ENCODE data around the gene PTPRN2.

The PTPRN2 gene

DNA sequence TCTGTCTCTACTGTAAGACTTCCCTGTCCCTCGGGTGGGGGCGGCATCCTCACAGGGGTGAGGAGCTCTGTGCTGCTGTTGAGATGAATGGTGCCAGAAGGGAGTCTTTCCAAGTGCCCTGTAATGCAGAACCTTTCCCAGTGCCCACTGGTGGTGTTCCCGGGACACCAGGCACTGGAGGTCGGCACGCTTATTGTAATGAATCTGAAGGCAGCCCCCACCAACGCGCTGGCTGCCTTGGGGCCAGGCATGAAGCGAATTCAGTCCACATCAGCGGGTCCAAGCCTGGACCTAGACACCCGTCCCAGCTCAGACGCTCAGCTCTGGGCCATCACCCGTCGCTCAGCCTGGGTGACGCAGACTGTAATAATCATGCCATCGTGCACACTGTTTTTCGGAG is 658.0 kb downstream of the PTPRN2 start:
- Histone ChIP-seq H3K27ac (ENCODE audit: low read depth, low read length) (no peak overlapping the region), H3K9ac (ENCODE audit: low read length) (no peak overlapping the region), H3K36me3 (ENCODE audit: control insufficient read depth, insufficient read depth, low read length) (no peaks in the 10 kb centered on the region), H3K4me3 (ENCODE audit: low read length) (no peak overlapping the region), H3K4me1 (ENCODE audit: control insufficient read depth, insufficient read depth, low read length) (no peaks in the 10 kb centered on the region), H3K27me3 (ENCODE audit: control insufficient read depth, insufficient read depth, low read length) (no peaks in the 10 kb centered on the region)

DNA sequence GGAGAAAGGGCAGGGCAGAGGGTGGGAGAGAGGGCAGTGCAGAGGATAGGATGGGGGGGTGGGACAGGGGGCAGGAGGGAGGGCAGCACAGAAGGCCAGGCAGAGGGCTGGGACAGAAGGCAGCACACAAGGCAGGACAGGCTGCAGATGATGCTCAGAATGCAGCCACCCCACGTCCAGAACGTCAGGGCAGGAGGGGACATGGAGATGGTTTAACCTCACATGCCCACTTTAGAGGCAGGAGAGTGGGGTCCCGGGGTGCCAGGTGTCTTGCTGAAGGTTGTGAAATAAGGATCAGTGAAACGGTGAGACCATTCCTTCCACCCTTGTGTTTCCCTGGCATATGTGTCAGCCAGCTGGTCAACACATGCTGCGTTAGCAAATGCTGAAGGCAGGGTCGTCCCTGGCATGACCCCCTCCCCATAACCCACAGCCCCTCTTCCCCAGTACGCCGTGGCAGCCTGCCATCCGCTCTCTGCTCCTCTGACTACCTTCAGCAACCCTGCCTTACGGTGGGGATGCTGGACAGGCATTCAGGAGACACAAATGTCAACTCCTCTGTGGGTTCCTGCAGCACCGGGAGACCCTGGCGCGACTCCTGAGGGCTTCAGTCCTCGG is 658.7 kb downstream of the PTPRN2 start:
- no peak overlapping the region for H3K27ac ChIP-seq (ENCODE audit: low read depth, low read length)
- no peak overlapping the region for H3K9ac ChIP-seq (ENCODE audit: low read length)
- no peaks in the 10 kb centered on the region for H3K4me1 ChIP-seq (ENCODE audit: control insufficient read depth, insufficient read depth, low read length)
- H3K36me3 ChIP-seq (ENCODE audit: control insufficient read depth, insufficient read depth, low read length) = no peaks in the 10 kb centered on the region
- H3K27me3 ChIP-seq (ENCODE audit: control insufficient read depth, insufficient read depth, low read length) = no peaks in the 10 kb centered on the region
- H3K4me3 ChIP-seq (ENCODE audit: low read length) = no peak overlapping the region

GRCh38 chr7:157928171-157928794 is 659.3 kb downstream of the PTPRN2 start:
- no peak overlapping the region for H3K27ac ChIP-seq (ENCODE audit: low read depth, low read length)
- no peaks in the 10 kb centered on the region for H3K4me1 ChIP-seq (ENCODE audit: control insufficient read depth, insufficient read depth, low read length)
- no peak overlapping the region for H3K9ac ChIP-seq (ENCODE audit: low read length)
- no peak overlapping the region for H3K4me3 ChIP-seq (ENCODE audit: low read length)
- H3K27me3 ChIP-seq (ENCODE audit: control insufficient read depth, insufficient read depth, low read length) = no peaks in the 10 kb centered on the region
- no peaks in the 10 kb centered on the region for H3K36me3 ChIP-seq (ENCODE audit: control insufficient read depth, insufficient read depth, low read length)

GRCh38 chr7:157927313-157927925 is 660.2 kb downstream of the PTPRN2 start:
- Histone ChIP-seq H3K9ac (ENCODE audit: low read length) (no peak overlapping the region), H3K27ac (ENCODE audit: low read depth, low read length) (no peak overlapping the region), H3K4me3 (ENCODE audit: low read length) (no peak overlapping the region), H3K36me3 (ENCODE audit: control insufficient read depth, insufficient read depth, low read length) (no peaks in the 10 kb centered on the region), H3K4me1 (ENCODE audit: control insufficient read depth, insufficient read depth, low read length) (no peaks in the 10 kb centered on the region), H3K27me3 (ENCODE audit: control insufficient read depth, insufficient read depth, low read length) (no peaks in the 10 kb centered on the region)

GRCh38 chr7:157926521-157927150 is 661.0 kb downstream of the PTPRN2 start:
- no peak overlapping the region for H3K9ac ChIP-seq (ENCODE audit: low read length)
- no peak overlapping the region for H3K4me3 ChIP-seq (ENCODE audit: low read length)
- H3K4me1 ChIP-seq (ENCODE audit: control insufficient read depth, insufficient read depth, low read length) = no peaks in the 10 kb centered on the region
- H3K27me3 ChIP-seq (ENCODE audit: control insufficient read depth, insufficient read depth, low read length) = no peaks in the 10 kb centered on the region
- no peaks in the 10 kb centered on the region for H3K36me3 ChIP-seq (ENCODE audit: control insufficient read depth, insufficient read depth, low read length)
- H3K27ac ChIP-seq (ENCODE audit: low read depth, low read length) = no peak overlapping the region

GRCh38 chr7:157926107-157926506 is 661.5 kb downstream of the PTPRN2 start:
- H3K9ac ChIP-seq (ENCODE audit: low read length) = no peak overlapping the region
- H3K4me3 ChIP-seq (ENCODE audit: low read length) = no peak overlapping the region
- no peaks in the 10 kb centered on the region for H3K36me3 ChIP-seq (ENCODE audit: control insufficient read depth, insufficient read depth, low read length)
- H3K4me1 ChIP-seq (ENCODE audit: control insufficient read depth, insufficient read depth, low read length) = no peaks in the 10 kb centered on the region
- no peak overlapping the region for H3K27ac ChIP-seq (ENCODE audit: low read depth, low read length)
- H3K27me3 ChIP-seq (ENCODE audit: control insufficient read depth, insufficient read depth, low read length) = no peaks in the 10 kb centered on the region

- no peaks in the 10 kb centered on the region for H3K4me1 ChIP-seq (ENCODE audit: control insufficient read depth, insufficient read depth, low read length)
- H3K27me3 ChIP-seq (ENCODE audit: control insufficient read depth, insufficient read depth, low read length) = no peaks in the 10 kb centered on the region
- no peak overlapping the region for H3K9ac ChIP-seq (ENCODE audit: low read length)
- H3K4me3 ChIP-seq (ENCODE audit: low read length) = no peak overlapping the region
- H3K36me3 ChIP-seq (ENCODE audit: control insufficient read depth, insufficient read depth, low read length) = no peaks in the 10 kb centered on the region
- H3K27ac ChIP-seq (ENCODE audit: low read depth, low read length) = no peak overlapping the region
These were observed 662.2 kb downstream of the PTPRN2 start for GRCh38 chr7:157925383-157925875.

DNA sequence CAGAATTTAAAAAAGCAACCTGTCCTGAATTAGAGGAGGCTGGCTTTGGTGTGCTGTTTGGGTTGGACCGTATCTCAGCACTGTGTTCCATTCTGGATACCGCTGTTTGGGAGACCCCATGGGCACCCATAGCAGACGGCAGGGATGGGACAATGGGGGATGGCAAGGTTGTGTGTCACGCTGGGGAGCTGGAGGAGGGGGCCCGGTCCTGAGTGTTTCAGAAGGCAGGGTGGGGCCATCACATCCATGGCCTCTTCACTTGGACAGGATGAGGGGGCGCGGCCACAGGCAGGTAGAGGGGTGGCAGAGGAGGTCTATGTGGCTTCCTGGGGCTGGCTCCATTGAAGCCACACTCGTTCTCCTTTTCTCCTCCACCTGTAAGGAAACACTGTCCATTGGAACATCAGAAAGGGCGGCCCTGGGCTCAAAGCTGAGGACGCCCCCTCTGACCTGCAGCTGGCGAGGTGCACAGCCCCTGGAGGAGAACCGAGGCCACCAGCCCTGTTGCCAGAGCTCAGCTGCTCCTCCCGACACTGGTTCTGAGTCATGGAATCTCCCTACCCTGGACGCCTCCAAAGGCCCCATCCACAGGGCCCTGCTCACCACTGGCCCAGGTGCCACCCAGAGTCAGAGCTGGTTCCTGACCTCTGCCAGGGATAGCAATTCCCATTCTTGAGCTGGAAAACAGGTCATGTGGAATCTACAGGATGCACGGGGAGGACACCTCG is 663.6 kb downstream of the PTPRN2 start:
- Histone ChIP-seq H3K9ac (ENCODE audit: low read length) (no peak overlapping the region), H3K27ac (ENCODE audit: low read depth, low read length) (no peak overlapping the region), H3K36me3 (ENCODE audit: control insufficient read depth, insufficient read depth, low read length) (no peaks in the 10 kb centered on the region), H3K27me3 (ENCODE audit: control insufficient read depth, insufficient read depth, low read length) (no peaks in the 10 kb centered on the region), H3K4me1 (ENCODE audit: control insufficient read depth, insufficient read depth, low read length) (no peaks in the 10 kb centered on the region), H3K4me3 (ENCODE audit: low read length) (no peak overlapping the region)

- Histone ChIP-seq H3K36me3 (ENCODE audit: control insufficient read depth, insufficient read depth, low read length) (no peaks in the 10 kb centered on the region), H3K4me3 (ENCODE audit: low read length) (no peak overlapping the region), H3K27me3 (ENCODE audit: control insufficient read depth, insufficient read depth, low read length) (no peaks in the 10 kb centered on the region), H3K4me1 (ENCODE audit: control insufficient read depth, insufficient read depth, low read length) (no peaks in the 10 kb centered on the region), H3K9ac (ENCODE audit: low read length) (no peak overlapping the region), H3K27ac (ENCODE audit: low read depth, low read length) (no peak overlapping the region)
These were observed 665.0 kb downstream of the PTPRN2 start for GRCh38 chr7:157922576-157922975.

DNA sequence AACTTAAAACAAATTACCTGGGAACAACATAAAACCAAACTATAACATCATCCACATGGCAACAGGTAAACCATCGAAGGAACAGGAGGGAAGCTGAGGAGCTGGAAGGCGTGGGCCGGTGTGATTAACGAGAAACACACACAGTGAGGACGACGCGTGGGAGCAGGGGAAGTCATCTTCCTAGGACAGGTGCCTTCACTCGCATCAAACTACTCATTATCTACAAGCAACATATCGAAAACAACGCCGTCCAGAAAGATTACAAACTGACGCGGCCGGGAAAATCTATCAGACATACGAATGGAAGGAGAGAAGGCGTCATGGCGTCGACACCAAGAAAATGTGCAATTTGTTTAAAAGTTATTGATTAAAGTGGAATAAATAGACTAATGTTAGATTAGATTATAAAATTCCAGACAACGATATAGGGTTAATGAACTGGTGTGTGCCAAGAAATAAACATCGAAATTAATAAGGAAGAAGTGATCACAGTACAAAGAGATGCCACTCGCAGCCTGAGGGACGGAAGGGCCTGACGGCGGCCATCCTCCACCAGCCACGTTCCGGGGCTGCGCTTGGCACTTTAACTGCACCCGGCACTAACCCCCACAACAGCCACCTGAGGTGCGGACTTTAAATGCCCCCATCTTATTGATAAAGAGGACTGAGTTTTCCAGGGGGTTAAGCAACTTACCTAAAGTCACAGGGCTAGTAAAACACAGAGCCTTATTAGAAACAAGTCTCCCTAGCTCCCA is 669.1 kb downstream of the PTPRN2 start:
- no peaks in the 10 kb centered on the region for H3K36me3 ChIP-seq (ENCODE audit: control insufficient read depth, insufficient read depth, low read length)

DNA sequence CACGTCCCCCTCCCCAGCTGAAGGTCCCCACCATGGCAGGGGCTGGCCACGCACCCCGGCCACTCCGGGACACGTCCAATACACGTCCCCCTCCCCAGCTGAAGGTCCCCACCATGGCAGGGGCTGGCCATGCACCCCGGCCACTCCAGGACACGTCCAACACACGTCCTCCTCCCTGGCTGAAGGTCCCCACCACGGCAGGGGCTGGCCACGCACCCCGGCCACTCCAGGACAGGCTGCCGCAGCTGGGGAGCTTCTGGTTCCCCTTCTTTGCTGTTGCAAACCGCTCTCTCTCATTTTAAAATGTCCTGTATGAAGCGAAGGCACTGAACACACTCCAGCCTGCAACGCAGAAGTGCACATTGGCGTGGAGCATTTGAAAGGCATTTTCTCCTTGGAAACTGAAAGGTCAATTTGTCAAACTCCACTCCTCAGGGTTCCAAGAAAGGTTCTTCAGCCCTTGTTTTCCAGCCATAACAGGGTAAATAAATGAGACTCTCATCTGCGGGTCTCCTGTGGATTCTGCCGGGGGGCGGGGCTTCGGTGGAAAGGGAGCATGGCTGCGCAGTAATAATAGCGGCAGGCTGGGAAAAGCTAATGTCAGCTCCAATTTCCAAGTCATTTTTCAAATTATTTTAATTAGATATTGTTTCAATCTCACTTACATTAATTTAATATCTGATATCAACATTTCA is 670.5 kb downstream of the PTPRN2 start:
- H3K27ac ChIP-seq (ENCODE audit: low read depth, low read length) = no peak overlapping the region
- H3K4me1 ChIP-seq (ENCODE audit: control insufficient read depth, insufficient read depth, low read length) = no peaks in the 10 kb centered on the region
- H3K27me3 ChIP-seq (ENCODE audit: control insufficient read depth, insufficient read depth, low read length) = no peaks in the 10 kb centered on the region
- H3K4me3 ChIP-seq (ENCODE audit: low read length) = no peak overlapping the region
- no peaks in the 10 kb centered on the region for H3K36me3 ChIP-seq (ENCODE audit: control insufficient read depth, insufficient read depth, low read length)
- H3K9ac ChIP-seq (ENCODE audit: low read length) = no peak overlapping the region

More for the DNA sequence above, 669.1 kb downstream of the PTPRN2 start:
- Histone ChIP-seq H3K27ac (ENCODE audit: low read depth, low read length) (no peak overlapping the region), H3K4me3 (ENCODE audit: low read length) (no peak overlapping the region), H3K9ac (ENCODE audit: low read length) (no peak overlapping the region), H3K27me3 (ENCODE audit: control insufficient read depth, insufficient read depth, low read length) (no peaks in the 10 kb centered on the region), H3K4me1 (ENCODE audit: control insufficient read depth, insufficient read depth, low read length) (no peaks in the 10 kb centered on the region)
